Colonic mucosa (tissue), 4 donors: ENCODE measurements around the gene ZNF280B. TPM values are rescaled to one million over a fixed set of nuclear protein-coding genes. Genes with fewer than 3 reads are reported as not detected.

Experiments
- DNase-seq: peaks from one replicate; pipeline ENCODE4 v3.0.0-alpha.2; 2020
- H3K27ac ChIP-seq: fragments of 200-600 bp; one replicate; pipeline ENCODE4 v1.8.0; 2021
- H3K27me3 ChIP-seq: fragments of 200-600 bp; one replicate; pipeline ENCODE4 v1.8.0; 2021
- H3K36me3 ChIP-seq: fragments of 200-600 bp; one replicate; pipeline ENCODE4 v1.8.0; 2021
- H3K4me1 ChIP-seq: fragments of 200-600 bp; one replicate; pipeline ENCODE4 v1.8.0; 2021; ENCODE audit warnings: mild to moderate bottlenecking
- H3K4me3 ChIP-seq: fragments of 200-600 bp; one replicate; pipeline ENCODE4 v1.8.0; 2021
- H3K9ac ChIP-seq, 2 donors: one replicate each; pipeline ENCODE4 v1.7.0; 2013; ENCODE audit warnings: control low read depth in 2 of 2, low read depth in 2 of 2, low read length in 2 of 2
- H3K9me3 ChIP-seq: fragments of 200-600 bp; one replicate; pipeline ENCODE4 v1.8.0; 2021
- intact Hi-C: fragments of 100-400 bp; cut with DNase I; formaldehyde crosslinking; loops from one replicate; pipeline ENCODE4 v1.14.1; 2022
- total RNA-seq, 2 donors: library from RNA; stranded (reverse); fragmentation: NEBNext Ultra II Directional in 1 of 2; extraction: Animal tissue kit (Norgen Biotek cat#: 25700) in 1 of 2; gene quantifications; one replicate each; pipeline ENCODE4 v1.2.1, GENCODE V29; 2021
- TF ChIP-seq, protein P1 (sequence below): fragments of 200-600 bp; IDR thresholded peaks from one replicate; pipeline ENCODE4 v1.8.0; 2022; ENCODE audit warnings: antibody characterized with exemption, mild to moderate bottlenecking
- donor health status: healthy.
- donor health status: DM: no; HTN: no; CAD: no.
- donor health status: DM: no; HTN: no; CAD: no.

Gene ZNF280B
- total RNA-seq, 2 donors from 2014 or later = 0.96 to 1.1 TPM

- Histone ChIP-seq H3K4me3 (no peak overlapping the region), H3K27ac (no peak overlapping the region), H3K27me3 (no peaks in the 10 kb centered on the region), H3K9ac (no peak overlapping the region), H3K36me3 (no peaks in the 10 kb centered on the region), H3K4me1 (no peaks in the 10 kb centered on the region), H3K9me3 (no peaks in the 10 kb centered on the region)
- no peak for DNase-seq
- TF ChIP-seq, protein P1, sequence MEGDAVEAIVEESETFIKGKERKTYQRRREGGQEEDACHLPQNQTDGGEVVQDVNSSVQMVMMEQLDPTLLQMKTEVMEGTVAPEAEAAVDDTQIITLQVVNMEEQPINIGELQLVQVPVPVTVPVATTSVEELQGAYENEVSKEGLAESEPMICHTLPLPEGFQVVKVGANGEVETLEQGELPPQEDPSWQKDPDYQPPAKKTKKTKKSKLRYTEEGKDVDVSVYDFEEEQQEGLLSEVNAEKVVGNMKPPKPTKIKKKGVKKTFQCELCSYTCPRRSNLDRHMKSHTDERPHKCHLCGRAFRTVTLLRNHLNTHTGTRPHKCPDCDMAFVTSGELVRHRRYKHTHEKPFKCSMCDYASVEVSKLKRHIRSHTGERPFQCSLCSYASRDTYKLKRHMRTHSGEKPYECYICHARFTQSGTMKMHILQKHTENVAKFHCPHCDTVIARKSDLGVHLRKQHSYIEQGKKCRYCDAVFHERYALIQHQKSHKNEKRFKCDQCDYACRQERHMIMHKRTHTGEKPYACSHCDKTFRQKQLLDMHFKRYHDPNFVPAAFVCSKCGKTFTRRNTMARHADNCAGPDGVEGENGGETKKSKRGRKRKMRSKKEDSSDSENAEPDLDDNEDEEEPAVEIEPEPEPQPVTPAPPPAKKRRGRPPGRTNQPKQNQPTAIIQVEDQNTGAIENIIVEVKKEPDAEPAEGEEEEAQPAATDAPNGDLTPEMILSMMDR = no peak
- intact Hi-C loops = no loop called here
Measured at GRCh38 chr22:22554587-22555284, 46.2 kb upstream of the ZNF280B start.

DNA sequence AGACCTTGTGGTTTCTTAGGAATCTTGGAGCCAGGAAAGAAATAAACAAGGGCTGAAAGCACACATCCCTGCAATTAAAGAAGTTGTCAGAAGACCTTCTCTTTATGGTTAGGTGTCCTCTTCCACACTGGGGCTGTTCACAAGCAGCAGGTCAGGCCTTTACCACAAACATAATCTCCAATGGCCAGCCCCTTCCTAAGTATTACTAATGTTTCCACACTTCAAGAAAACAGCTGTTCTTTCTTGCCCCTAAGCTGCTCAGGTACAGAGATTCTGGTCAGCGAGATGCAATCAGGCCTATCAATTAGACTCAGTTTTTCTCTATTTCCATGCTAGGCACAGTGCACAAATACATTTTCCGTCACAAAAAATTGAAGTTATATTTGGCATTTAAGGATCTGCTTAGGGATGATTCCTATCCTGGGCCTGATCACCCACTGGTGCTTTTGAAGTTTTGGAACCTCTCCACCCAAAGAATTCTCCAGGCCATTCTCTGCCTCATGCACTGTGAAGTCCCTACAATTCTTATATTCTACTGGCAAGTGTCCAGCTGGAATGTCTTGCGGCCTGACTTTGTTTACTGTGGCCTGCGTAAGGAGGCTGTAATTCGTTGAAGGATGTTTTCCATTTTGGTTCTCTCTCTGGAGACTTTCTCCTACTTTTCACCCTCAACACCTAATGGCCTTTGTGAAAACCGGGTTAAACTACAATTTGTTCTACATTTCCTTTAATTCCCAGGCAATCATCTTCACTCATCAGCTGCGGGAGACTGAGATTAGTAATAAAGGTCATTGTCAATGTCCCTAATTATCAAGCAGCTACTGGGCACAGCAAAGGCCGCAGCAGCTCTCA is 45.4 kb upstream of the ZNF280B start:
- no peak overlapping the region for H3K4me3 ChIP-seq
- no peak overlapping the region for H3K27ac ChIP-seq
- no peaks in the 10 kb centered on the region for H3K9me3 ChIP-seq
- no peak for DNase-seq
- intact Hi-C loops = no loop called here
- no peak overlapping the region for H3K9ac ChIP-seq
- TF ChIP-seq, protein P1 = no peak
- H3K36me3 ChIP-seq = no peaks in the 10 kb centered on the region
- no peaks in the 10 kb centered on the region for H3K27me3 ChIP-seq
- H3K4me1 ChIP-seq = no peaks in the 10 kb centered on the region

GRCh38 chr22:22553141-22553540 is 44.6 kb upstream of the ZNF280B start:
- TF ChIP-seq, protein P1 = no peak
- no peaks in the 10 kb centered on the region for H3K4me1 ChIP-seq
- H3K9ac ChIP-seq = no peak overlapping the region
- no peak overlapping the region for H3K27ac ChIP-seq
- no peaks in the 10 kb centered on the region for H3K27me3 ChIP-seq
- intact Hi-C loops = no loop called here
- H3K9me3 ChIP-seq = no peaks in the 10 kb centered on the region
- DNase-seq = no peak
- no peaks in the 10 kb centered on the region for H3K36me3 ChIP-seq
- H3K4me3 ChIP-seq = no peak overlapping the region

DNA sequence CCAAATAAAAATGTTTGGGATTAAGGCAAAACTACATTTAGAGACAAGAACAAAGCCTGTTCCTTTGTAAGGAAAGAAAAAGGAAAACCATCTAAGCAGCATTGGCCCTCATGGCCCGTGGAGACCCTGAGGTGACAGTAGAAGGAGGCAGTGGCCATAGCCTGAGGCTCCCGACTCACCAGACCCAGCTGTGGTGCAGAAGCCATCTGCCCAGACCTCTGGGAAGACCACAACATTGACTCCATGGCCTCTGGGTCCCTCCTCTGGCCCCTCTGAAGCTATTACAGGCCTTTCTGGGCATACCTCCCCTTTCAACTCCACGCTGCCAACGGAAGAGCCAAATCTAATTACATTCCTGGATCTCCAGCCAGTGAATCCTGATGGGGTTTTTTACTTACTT is 44.1 kb upstream of the ZNF280B start:
- Histone ChIP-seq H3K27ac (no peak overlapping the region), H3K4me1 (no peaks in the 10 kb centered on the region), H3K36me3 (no peaks in the 10 kb centered on the region), H3K9ac (no peak overlapping the region), H3K27me3 (no peaks in the 10 kb centered on the region), H3K4me3 (no peak overlapping the region), H3K9me3 (no peaks in the 10 kb centered on the region)
- TF ChIP-seq, protein P1 = no peak
- intact Hi-C loops = no loop called here
- DNase-seq = no peak

GRCh38 chr22:22550789-22551434 is 42.4 kb upstream of the ZNF280B start:
- no peak for DNase-seq
- no peaks in the 10 kb centered on the region for H3K9me3 ChIP-seq
- no peak overlapping the region for H3K4me3 ChIP-seq
- no peaks in the 10 kb centered on the region for H3K36me3 ChIP-seq
- no peaks in the 10 kb centered on the region for H3K27me3 ChIP-seq
- no peak overlapping the region for H3K9ac ChIP-seq
- intact Hi-C loops = no loop called here
- TF ChIP-seq, protein P1 = no peak
- H3K27ac ChIP-seq = no peak overlapping the region
- no peaks in the 10 kb centered on the region for H3K4me1 ChIP-seq
